Measurements from ENCODE around the gene TIE1.
A peak's percentile ranks its signal among the peaks of the same experiment; 100 is the strongest.

The TIE1 gene

GRCh38 chr1:43271186-43272118 is 29.3 kb upstream of the TIE1 start:
- peak overlapping the region; percentile 75 for H3K27ac ChIP-seq
- TF ChIP-seq, protein P1, sequence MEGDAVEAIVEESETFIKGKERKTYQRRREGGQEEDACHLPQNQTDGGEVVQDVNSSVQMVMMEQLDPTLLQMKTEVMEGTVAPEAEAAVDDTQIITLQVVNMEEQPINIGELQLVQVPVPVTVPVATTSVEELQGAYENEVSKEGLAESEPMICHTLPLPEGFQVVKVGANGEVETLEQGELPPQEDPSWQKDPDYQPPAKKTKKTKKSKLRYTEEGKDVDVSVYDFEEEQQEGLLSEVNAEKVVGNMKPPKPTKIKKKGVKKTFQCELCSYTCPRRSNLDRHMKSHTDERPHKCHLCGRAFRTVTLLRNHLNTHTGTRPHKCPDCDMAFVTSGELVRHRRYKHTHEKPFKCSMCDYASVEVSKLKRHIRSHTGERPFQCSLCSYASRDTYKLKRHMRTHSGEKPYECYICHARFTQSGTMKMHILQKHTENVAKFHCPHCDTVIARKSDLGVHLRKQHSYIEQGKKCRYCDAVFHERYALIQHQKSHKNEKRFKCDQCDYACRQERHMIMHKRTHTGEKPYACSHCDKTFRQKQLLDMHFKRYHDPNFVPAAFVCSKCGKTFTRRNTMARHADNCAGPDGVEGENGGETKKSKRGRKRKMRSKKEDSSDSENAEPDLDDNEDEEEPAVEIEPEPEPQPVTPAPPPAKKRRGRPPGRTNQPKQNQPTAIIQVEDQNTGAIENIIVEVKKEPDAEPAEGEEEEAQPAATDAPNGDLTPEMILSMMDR (conservative IDR thresholded peaks at IDR 0.05) = no peak
- no peak for TF ChIP-seq ZFX (IDR thresholded peaks at IDR 0.05)

DNA sequence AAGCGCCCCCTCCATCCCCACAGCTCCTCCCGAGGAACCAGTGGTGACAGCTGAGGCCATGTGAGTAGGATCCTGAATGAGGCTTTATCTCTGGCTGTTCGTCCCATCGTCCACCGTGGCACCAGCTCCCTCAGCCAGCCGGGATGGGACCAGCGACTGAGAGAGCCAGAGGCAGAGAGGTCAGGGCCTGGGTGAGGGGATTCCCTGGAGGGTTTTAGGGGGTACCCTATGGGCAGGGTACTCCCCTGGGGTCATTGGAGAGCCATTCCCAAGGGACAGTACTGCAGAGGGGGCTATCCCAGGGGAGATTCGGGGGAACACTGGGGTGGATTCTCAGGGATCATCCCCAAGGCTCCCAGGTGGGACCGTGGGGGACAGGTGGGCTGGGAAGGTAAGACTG is 28.6 kb upstream of the TIE1 start:
- H3K27ac ChIP-seq = no peak overlapping the region
- TF ChIP-seq, protein P1 (conservative IDR thresholded peaks at IDR 0.05) = no peak
- TF ChIP-seq ZFX (IDR thresholded peaks at IDR 0.05) = no peak

DNA sequence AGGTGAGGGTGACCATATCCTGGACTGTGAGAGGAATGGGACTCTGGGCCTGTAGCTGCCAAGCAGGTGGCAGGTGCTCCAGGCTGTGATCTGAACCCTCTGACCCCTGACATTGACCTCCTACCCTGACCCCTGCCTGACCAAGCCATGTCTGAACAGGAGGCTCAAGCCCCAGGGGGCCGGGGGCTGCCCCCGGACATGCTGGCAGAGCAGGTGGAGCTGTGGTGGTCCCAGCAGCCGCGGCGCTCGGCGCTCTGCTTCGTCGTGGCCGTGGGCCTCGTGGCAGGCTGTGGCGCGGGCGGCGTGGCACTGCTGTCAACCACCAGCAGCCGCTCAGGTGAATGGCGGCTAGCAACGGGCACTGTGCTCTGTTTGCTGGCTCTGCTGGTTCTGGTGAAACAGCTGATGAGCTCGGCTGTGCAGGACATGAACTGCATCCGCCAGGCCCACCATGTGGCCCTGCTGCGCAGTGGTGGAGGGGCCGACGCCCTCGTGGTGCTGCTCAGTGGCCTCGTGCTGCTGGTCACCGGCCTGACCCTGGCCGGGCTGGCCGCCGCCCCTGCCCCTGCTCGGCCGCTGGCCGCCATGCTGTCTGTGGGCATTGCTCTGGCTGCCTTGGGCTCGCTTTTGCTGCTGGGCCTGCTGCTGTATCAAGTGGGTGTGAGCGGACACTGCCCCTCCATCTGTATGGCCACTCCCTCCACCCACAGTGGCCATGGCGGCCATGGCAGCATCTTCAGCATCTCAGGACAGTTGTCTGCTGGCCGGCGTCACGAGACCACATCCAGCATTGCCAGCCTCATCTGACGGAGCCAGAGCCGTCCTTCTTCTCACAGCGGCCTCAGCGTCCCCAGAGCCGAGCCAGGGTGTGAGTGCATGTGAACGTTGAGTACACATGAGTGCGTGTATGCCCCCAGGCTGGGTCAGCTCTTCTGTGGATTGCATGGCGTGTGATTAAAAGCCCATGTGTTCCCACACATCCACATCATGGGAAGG is 27.9 kb upstream of the TIE1 start:
- H3K27ac ChIP-seq = no peak overlapping the region
- TF ChIP-seq, protein P1 (conservative IDR thresholded peaks at IDR 0.05) = no peak
- TF ChIP-seq ZFX (IDR thresholded peaks at IDR 0.05) = no peak

GRCh38 chr1:43273708-43274107 is 27.1 kb upstream of the TIE1 start:
- TF ChIP-seq ZFX (IDR thresholded peaks at IDR 0.05) = no peak
- TF ChIP-seq, protein P1 (conservative IDR thresholded peaks at IDR 0.05) = no peak
- no peak overlapping the region for H3K27ac ChIP-seq

DNA sequence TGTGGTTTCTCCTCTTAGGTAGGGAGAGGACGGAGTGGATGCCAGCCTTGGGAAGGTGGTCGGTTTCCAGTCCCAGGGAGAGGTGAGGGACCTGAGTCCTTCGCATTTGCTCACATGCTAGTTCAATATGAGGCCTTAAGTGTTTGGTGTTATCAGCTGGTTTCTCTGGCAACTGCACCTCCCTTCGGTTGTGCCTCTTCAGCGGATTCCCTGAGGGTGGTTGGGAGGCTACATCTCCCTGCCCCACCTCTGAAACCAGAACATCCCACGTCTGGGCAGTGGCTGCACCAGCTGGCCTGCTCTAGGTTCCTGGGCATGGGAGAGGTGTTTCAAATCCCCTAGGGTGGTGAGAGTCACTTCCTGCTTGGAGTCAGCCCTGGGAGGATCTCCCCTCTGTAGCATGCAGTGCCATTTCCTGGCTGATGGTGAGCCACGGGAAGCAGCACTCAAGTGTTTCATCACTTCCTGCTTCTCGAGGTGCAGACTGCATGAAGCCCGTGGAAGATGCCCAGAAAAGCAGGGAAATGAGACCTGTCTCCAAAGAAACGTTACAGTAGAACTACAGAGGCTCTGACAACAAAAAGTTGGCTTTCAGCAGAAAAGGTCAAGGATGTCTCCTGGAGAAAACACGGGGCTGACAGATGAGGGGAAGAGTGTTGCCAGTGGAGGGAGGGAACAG is 26.5 kb upstream of the TIE1 start:
- H3K27ac ChIP-seq = no peak overlapping the region
- no peak for TF ChIP-seq ZFX (IDR thresholded peaks at IDR 0.05)
- TF ChIP-seq, protein P1 (conservative IDR thresholded peaks at IDR 0.05) = no peak

DNA sequence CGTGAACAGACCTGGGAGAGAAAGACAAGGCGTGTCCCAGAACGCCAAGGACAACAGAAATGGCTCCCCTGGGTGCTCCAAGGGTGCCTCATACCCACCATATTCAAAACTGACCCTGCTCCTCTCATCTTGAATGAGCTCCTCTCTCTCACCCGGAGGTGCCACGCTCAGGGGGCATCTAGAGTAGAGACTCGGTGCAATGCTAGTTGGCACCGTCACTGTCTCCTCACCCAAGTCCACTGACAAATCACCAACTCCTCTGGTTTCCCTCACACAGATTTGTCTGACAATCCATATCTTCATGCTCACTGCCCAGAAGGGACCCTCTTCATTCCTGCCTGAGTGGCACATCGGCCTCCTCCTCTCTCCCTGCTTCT is 26.0 kb upstream of the TIE1 start:
- H3K27ac ChIP-seq = no peak overlapping the region
- no peak for TF ChIP-seq ZFX (IDR thresholded peaks at IDR 0.05)
- TF ChIP-seq, protein P1 (conservative IDR thresholded peaks at IDR 0.05) = no peak

Measured in C4-2B (cell line).